ENCODE results near the gene MITD1. TPM values are rescaled to one million over a fixed set of nuclear protein-coding genes. Genes with fewer than 3 reads are reported as not detected.
"Not testable (repeated sequence)": the region's sequence is repeated elsewhere in the genome, so short reads cannot be mapped to it uniquely, and the experiment has no call there.

The MITD1 gene
- polyA plus RNA-seq (2013, experiment 1 of 2), result 33.8 TPM
- 44.8 TPM for polyA plus RNA-seq (2013, experiment 2 of 2)

DNA sequence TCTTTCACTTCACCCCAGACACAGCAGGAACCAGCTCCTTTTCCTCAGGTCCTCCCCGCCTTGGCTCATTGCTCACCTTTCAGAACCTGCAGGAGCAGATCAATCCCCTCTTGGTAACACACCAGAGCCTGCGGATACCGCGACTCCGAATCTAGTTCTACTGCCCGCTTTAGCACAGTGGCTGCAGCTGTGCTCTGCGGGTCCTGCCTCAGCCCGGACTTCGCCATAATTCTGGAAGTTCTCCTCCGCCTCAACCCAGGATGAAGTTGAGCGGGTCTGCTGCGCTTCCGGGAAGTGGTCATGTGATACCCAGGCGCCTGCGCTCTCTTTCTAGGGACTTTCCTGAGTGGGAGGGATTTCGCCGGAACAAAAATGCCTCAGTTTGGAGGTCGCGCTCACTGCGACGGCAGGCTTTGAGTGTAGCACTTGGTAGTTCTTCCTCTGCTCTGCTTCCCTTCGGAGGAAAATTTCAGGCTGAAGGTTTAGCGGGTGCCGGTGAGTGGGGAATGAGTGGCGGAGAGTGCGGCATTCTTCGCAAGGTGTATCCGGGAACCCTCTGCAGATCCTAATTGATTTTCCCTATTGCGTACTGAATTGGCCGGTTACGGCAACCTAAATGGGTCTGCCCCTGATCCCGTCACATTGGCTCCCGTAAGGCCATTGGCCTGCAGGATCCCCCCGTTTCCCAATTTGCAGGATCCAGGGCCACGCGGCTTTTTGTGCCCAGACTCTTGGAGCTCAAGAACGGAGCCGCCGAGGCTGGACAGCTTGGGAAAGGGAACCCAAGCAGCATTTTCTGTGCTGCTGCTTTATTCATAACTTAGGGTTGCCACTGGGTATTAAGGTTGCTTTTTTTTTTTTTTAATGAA, at the start of gene MITD1, which contains the start of gene MRPL30:
MITD1 (minus strand) TSS at position 304 of the 869 bp plus-strand sequence; CDS start at position 227, 77 bp downstream.
MRPL30 (plus strand) TSS at position 430 of the 869 bp plus-strand sequence. CDS start 5,020 bp downstream, outside the sequence.
- Histone ChIP-seq H3K27ac (ENCODE audit: low read depth, low read length) (peak within 1 kb of the TSS; percentile 88), H3K27me3 (ENCODE audit: insufficient read depth, low read length) (no peaks in the 10 kb centered on the region), H3K36me3 (ENCODE audit: insufficient read depth, low read length) (no peaks in the 10 kb centered on the region; the same call in 1 of the 2 replicates), H3K9ac (ENCODE audit: low read depth, low read length) (peak within 1 kb of the TSS; percentile 93), H3K9me3 (ENCODE audit: insufficient read depth, low read depth, low read length) (no peaks in the 10 kb centered on the region), H3K4me3 (ENCODE audit: low read length) (peak within 1 kb of the TSS; percentile 84), H3K4me1 (ENCODE audit: insufficient read depth, low read length) (peaks cover 4% of the 10 kb centered on the region; the same call in 1 of the 2 replicates)
- WGBS, result under 1% methylated on average over 39 of the region's 39 CpGs

DNA sequence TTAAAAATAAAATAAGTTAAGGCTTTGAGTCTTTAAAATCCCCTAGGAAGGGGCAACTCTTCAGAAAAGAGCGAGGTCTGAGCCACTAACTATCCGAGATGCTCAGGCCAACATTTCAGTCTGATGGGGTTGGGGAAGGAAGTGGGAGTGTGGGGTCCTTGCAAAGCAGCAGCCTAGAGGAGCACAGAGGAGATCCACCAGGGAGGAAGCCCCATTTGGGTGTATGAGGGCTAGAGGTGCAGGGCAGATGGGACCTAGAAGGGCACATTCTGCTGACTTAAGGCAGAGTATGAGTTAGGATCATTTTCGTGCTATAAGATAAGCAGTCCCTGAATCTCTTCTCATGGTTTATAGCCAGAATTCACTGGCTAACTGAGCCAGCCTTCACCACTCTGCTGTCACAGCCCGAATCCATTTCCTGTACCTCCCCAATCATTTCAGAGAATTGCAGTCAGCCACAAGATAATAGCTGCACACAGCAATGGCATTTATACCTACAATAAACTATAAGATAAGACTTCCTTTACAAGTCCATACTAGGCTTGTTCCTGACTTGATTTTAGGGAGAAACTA, 37.2 kb upstream of the MITD1 start:
- H3K27me3 ChIP-seq (ENCODE audit: insufficient read depth, low read length), result no peaks in the 10 kb centered on the region
- H3K9me3 ChIP-seq (ENCODE audit: insufficient read depth, low read depth, low read length), result no peaks in the 10 kb centered on the region
- 92% methylated on average over 4 of the region's 4 CpGs for WGBS
- no peaks in the 10 kb centered on the region for H3K4me1 ChIP-seq (ENCODE audit: insufficient read depth, low read length)
- no peak overlapping the region for H3K27ac ChIP-seq (ENCODE audit: low read depth, low read length)
- H3K4me3 ChIP-seq (ENCODE audit: low read length), result no peak overlapping the region
- no peak overlapping the region for H3K9ac ChIP-seq (ENCODE audit: low read depth, low read length)
- no peaks in the 10 kb centered on the region for H3K36me3 ChIP-seq (ENCODE audit: insufficient read depth, low read length)

DNA sequence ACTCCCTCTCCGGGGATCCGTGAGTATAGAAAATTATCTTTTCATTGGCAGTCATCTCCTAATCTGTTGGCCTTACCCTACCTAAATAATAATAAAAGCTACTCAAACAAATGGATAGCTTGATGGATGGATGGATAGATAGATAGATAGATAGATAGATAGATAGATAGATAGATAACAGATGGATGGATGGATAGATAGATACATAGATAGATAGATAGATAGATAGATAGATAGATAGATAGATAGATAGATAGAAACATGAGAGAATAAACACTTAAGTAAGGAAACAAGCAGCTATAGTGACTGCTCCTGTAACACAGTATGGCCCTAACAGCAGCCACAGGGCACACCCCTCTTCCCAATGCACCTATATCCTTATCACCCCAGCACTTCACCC, 35.2 kb upstream of the MITD1 start:
- Histone ChIP-seq H3K4me3 (ENCODE audit: low read length) (no peak overlapping the region), H3K27ac (ENCODE audit: low read depth, low read length) (no peak overlapping the region)
- WGBS, result 95% methylated on average over 2 of the region's 2 CpGs

DNA sequence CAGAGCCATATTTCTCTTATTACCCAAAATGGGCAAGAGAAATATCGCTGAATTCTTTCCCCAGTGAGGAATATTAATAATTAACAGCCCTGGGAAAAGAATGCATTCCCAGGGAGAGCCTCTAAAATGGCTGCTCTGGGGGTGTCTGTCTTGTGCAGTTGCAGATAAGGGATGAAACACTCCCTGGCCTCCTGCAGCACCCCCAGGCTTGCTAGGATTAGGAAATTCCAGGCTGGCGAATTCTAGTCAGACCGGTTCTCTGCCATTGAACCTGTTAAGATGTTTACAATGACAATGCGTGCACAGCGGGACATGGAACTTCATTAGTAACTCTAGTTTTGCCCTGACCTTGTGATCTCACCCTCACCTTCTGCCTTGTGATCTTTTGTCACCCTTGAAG, 24.6 kb upstream of the MITD1 start:
- H3K9me3 ChIP-seq (ENCODE audit: insufficient read depth, low read depth, low read length), result peaks cover 44% of the 10 kb centered on the region
- peak overlapping the region; percentile 55; the same call in 1 of the 2 replicates for H3K27ac ChIP-seq (ENCODE audit: low read depth, low read length)
- no peak overlapping the region for H3K4me3 ChIP-seq (ENCODE audit: low read length)
- 84% methylated on average over 5 of the region's 5 CpGs for WGBS
- H3K4me1 ChIP-seq (ENCODE audit: insufficient read depth, low read length), result no peaks in the 10 kb centered on the region
- no peaks in the 10 kb centered on the region for H3K27me3 ChIP-seq (ENCODE audit: insufficient read depth, low read length)
- H3K9ac ChIP-seq (ENCODE audit: low read depth, low read length), result no peak overlapping the region
- no peaks in the 10 kb centered on the region for H3K36me3 ChIP-seq (ENCODE audit: insufficient read depth, low read length)

More for the DNA sequence above, 35.2 kb upstream of the MITD1 start:
- no peaks in the 10 kb centered on the region for H3K36me3 ChIP-seq (ENCODE audit: insufficient read depth, low read length)
- H3K4me1 ChIP-seq (ENCODE audit: insufficient read depth, low read length), result no peaks in the 10 kb centered on the region
- no peaks in the 10 kb centered on the region for H3K9me3 ChIP-seq (ENCODE audit: insufficient read depth, low read depth, low read length)
- H3K27me3 ChIP-seq (ENCODE audit: insufficient read depth, low read length), result no peaks in the 10 kb centered on the region
- H3K9ac ChIP-seq (ENCODE audit: low read depth, low read length), result no peak overlapping the region

DNA sequence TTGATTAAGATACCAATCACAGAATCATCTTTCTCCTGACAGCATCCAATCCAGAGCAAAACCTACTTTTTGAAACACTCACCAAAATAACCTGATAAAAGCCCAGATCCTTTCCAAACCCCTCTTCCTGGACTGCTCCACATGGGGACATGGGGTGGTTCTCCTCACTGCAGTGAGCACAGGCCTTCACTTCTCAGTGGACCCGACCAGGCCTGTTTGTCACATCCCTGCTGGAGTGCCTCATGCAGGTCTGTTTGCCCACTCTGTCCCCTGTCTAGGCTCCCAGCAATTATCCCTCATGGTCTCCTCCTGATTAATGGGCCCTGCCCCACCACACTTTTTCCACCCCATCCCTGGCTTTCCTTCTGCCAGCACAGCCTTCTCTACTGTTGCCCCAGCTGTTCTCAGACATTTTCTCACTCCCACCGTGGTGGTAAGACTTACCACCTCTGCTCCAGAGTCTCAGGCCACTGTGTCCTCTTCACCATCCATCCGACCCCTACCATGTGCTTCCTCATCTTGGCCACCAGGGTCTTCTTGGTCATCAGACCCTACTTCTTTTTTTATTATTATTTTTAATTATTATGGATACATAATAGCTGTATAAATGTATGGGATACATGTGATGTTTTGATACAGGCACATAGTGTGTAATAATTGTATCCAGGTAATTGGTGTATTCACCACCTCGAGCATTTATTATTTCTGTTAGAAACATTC, 21.3 kb upstream of the MITD1 start:
- H3K9me3 ChIP-seq (ENCODE audit: insufficient read depth, low read depth, low read length), result peaks cover 32% of the 10 kb centered on the region
- H3K9ac ChIP-seq (ENCODE audit: low read depth, low read length), result no peak overlapping the region
- H3K4me1 ChIP-seq (ENCODE audit: insufficient read depth, low read length), result no peaks in the 10 kb centered on the region
- no peak overlapping the region for H3K4me3 ChIP-seq (ENCODE audit: low read length)
- H3K36me3 ChIP-seq (ENCODE audit: insufficient read depth, low read length), result peaks cover 10% of the 10 kb centered on the region
- H3K27me3 ChIP-seq (ENCODE audit: insufficient read depth, low read length), result no peaks in the 10 kb centered on the region
- H3K27ac ChIP-seq (ENCODE audit: low read depth, low read length), result no peak overlapping the region
- WGBS, result 86% methylated on average over 3 of the region's 4 CpGs

DNA sequence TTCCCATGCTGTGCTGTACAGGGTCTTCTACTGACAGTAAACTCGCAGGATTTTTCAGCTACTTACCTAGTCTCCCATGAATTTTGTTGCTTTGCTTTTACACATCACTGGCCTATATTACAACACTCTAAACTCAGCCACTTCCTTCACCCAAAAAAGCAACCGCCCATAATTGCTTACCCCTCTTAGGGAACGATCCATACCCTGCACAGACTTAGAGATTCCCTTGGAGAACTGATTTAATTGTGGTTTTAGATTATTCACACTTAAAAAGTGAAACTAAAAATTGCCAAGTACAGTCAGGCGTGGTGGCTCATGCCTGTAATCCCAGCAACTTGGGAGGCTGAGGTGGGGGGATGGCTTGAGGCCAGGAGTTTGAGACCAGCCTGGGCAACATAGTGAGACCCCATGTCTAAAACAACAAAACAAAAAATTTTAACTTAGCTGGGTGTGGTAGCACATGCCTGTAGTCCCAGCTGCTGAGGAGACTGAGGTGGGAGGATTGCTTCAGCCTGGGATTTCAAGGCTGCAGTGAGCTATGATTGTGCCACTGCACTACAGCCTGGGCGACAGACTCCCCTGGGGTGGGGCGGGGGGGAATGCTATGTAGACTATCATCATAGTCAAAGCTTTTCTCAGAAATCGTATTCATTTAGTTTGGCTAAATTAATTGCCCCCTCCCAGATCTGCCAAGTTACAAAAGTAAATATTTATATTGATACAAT, 19.4 kb upstream of the MITD1 start:
- H3K4me1 ChIP-seq (ENCODE audit: insufficient read depth, low read length), result no peaks in the 10 kb centered on the region
- H3K4me3 ChIP-seq (ENCODE audit: low read length), result no peak overlapping the region
- no peaks in the 10 kb centered on the region for H3K27me3 ChIP-seq (ENCODE audit: insufficient read depth, low read length)
- H3K9me3 ChIP-seq (ENCODE audit: insufficient read depth, low read depth, low read length), result peaks cover 16% of the 10 kb centered on the region
- WGBS, result 97% methylated on average over 6 of the region's 7 CpGs
- no peak overlapping the region for H3K9ac ChIP-seq (ENCODE audit: low read depth, low read length)
- H3K36me3 ChIP-seq (ENCODE audit: insufficient read depth, low read length), result peaks cover 28% of the 10 kb centered on the region
- H3K27ac ChIP-seq (ENCODE audit: low read depth, low read length), result no peak overlapping the region

DNA sequence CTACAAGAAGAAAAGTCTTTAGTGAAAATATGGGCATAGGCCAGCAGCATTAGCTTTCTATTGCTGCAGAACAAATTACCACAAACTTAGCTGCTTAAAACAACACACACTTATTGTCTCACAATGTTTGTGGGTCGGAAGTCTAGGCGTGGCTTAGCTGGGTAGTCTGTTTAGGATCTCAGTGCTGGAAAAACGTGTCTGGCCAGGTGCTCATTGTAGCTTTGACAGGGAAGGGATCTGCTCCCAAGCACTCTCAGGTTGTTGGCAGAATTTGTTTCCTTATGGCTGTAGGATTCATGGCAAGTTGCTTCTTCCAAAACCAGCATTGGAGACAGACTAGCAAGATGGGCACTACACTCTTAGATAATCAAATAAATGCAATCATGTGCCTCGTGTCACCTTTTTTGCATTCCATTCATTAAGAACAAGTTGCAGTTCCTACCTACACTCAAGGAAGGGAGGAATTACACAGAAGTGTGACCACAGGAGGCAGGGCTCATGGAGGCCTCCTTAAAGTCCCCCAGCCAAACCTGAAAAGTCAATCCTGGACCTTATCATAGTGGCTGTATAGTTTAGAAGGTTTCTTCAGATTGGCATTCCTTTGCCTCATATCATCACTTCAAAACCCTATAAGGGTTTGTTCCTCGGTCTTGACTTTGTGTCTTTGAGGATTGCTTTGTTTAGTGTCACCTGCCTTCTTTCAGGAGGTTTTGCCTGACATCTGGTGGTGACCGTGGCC, 17.4 kb upstream of the MITD1 start:
- no peak overlapping the region for H3K4me3 ChIP-seq (ENCODE audit: low read length)
- no peaks in the 10 kb centered on the region for H3K9me3 ChIP-seq (ENCODE audit: insufficient read depth, low read depth, low read length)
- WGBS, result 88% methylated on average over 5 of the region's 6 CpGs
- H3K36me3 ChIP-seq (ENCODE audit: insufficient read depth, low read length), result peaks cover 47% of the 10 kb centered on the region
- no peak overlapping the region for H3K27ac ChIP-seq (ENCODE audit: low read depth, low read length)
- no peaks in the 10 kb centered on the region for H3K4me1 ChIP-seq (ENCODE audit: insufficient read depth, low read length)
- no peaks in the 10 kb centered on the region for H3K27me3 ChIP-seq (ENCODE audit: insufficient read depth, low read length)
- no peak overlapping the region for H3K9ac ChIP-seq (ENCODE audit: low read depth, low read length)

DNA sequence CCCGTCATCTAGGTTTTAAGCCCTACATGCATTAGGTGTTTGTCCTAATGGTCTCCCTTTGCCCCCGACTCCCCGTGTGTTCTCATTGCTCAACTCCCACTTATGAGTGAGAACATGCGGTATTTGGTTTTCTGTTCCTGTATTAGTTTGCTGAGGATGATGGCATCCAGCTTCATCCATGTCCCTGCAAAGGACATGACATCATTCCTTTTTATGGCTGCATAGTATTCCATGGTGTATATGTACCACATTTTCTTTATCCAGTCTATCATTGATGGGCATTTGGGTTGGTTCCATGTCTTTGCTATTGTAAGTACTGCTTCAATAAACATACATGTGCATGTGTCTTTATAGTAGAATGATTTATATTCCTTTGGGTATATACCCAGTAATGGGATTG, 11.5 kb upstream of the MITD1 start:
- not testable (repeated sequence) for H3K9ac ChIP-seq (ENCODE audit: low read depth, low read length); H3K27ac ChIP-seq (ENCODE audit: low read depth, low read length); H3K27me3 ChIP-seq (ENCODE audit: insufficient read depth, low read length); H3K9me3 ChIP-seq (ENCODE audit: insufficient read depth, low read depth, low read length); H3K4me1 ChIP-seq (ENCODE audit: insufficient read depth, low read length); H3K4me3 ChIP-seq (ENCODE audit: low read length)
- WGBS, result 97% methylated on average over 4 of the region's 4 CpGs
- peaks cover 85% of the 10 kb centered on the region for H3K36me3 ChIP-seq (ENCODE audit: insufficient read depth, low read length)

DNA sequence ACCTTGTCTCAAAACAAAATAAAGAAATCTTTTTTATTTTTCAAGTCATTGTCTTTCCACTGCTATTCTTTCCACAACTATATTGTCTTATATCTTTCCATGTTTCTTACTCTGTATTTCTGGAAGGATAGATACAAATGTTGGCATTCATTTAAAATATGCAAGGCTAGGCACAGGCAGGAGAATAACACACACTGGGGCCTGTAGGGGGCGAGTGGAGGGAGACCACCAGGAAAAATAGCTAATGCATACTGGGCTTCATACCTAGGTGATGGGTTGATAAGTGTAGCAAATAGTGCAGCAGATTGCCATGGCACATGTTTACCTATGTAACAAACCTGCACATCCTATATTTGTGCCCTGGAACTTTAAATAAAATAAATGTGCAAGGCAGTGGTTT, 9.7 kb upstream of the MITD1 start:
- no peaks in the 10 kb centered on the region for H3K4me1 ChIP-seq (ENCODE audit: insufficient read depth, low read length)
- H3K27me3 ChIP-seq (ENCODE audit: insufficient read depth, low read length), result no peaks in the 10 kb centered on the region
- WGBS, result 77% methylated on average over 1 of the region's 1 CpG
- no peak overlapping the region for H3K27ac ChIP-seq (ENCODE audit: low read depth, low read length)
- H3K9ac ChIP-seq (ENCODE audit: low read depth, low read length), result no peak overlapping the region
- no peak overlapping the region for H3K4me3 ChIP-seq (ENCODE audit: low read length)
- H3K9me3 ChIP-seq (ENCODE audit: insufficient read depth, low read depth, low read length), result no peaks in the 10 kb centered on the region
- H3K36me3 ChIP-seq (ENCODE audit: insufficient read depth, low read length), result peaks cover 81% of the 10 kb centered on the region

DNA sequence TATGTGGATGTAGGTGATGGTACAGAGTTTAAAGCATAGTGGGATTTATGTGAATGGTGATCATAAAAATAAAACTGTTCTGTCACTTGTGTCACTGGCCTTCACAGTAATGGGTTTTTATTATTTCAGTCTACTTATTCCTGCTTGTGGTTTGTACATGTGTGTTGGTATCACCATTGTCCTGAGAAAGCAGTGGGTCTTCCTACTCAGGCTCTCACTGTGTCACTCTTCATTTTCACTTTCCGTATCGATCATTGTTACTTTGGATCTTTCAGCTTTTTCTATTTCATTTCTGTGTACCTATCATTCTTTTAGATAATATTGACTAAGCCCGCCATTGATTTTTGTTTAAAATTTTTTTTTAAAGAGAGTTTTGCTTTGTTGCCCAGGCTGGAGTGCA, 7.5 kb upstream of the MITD1 start:
- Histone ChIP-seq H3K27ac (ENCODE audit: low read depth, low read length) (no peak overlapping the region), H3K4me1 (ENCODE audit: insufficient read depth, low read length) (no peaks in the 10 kb centered on the region), H3K9me3 (ENCODE audit: insufficient read depth, low read depth, low read length) (no peaks in the 10 kb centered on the region), H3K36me3 (ENCODE audit: insufficient read depth, low read length) (peaks cover 60% of the 10 kb centered on the region), H3K4me3 (ENCODE audit: low read length) (no peak overlapping the region), H3K27me3 (ENCODE audit: insufficient read depth, low read length) (no peaks in the 10 kb centered on the region), H3K9ac (ENCODE audit: low read depth, low read length) (no peak overlapping the region)
- WGBS, result 100% methylated on average over 2 of the region's 3 CpGs

All from HUES64 (cell line).